Measurements from ENCODE around the gene STXBP5. TPM values are rescaled to one million over a fixed set of nuclear protein-coding genes. Genes with fewer than 3 reads are reported as not detected.

The STXBP5 gene
- total and polyA plus RNA-seq, 2 of the 4 experiments (the other 2 are of a cell fraction): 13.2 to 46.4 TPM

DNA sequence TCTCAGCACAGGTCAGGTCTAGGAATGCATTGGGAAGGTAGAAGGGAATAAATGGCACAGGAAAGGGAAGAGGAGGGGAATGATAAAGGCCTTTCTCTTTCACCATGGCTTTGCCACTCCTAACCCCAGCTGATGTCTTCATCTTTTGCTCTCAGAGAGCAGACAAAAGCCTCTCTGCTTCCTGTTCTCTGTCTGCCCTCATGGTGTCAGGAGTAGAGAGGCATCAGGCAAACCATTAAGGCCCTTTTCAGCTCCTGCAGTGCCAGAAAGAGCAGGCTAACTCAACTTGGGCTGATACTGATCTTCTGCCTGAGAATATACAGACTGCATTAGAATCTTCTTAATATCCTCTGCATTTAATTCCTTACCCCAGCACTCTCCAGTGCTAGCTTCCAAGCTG lies 48.0 kb upstream of the STXBP5 start:
- no peak overlapping the region for H3K27ac ChIP-seq (ENCODE audit: insufficient read depth, low read length)
- ChIA-PET CTCF (no interaction called here), POLR2A (ENCODE audit: unreplicated experiment) (no interaction called here)
- H2AK9ac ChIP-seq (replicated peaks; ENCODE audit: low read depth, low read length, poor library complexity): no peak overlapping the region
- H3K27me3 ChIP-seq (ENCODE audit: control insufficient read depth, insufficient read depth, low read length): no peaks in the 10 kb centered on the region
- no peaks in the 10 kb centered on the region for H4K20me1 ChIP-seq (ENCODE audit: insufficient read depth, low read length)
- H2BK15ac ChIP-seq (ENCODE audit: low read depth, low read length): peak overlapping the region; percentile 19; the same call in 1 of the 3 replicates
- H3K4me1 ChIP-seq (ENCODE audit: control insufficient read depth, insufficient read depth, low read length): peaks cover 3% of the 10 kb centered on the region
- dilution Hi-C loops (cut with HindIII; ENCODE audit: low sequenced_read_pairs, unreplicated experiment) (no loop called here), intact Hi-C loops (cut with micrococcal nuclease) (no loop called here), in situ Hi-C loops (cut with MboI; ENCODE audit: low sequenced_read_pairs) (no loop called here)
- no peak overlapping the region for H4K8ac ChIP-seq (ENCODE audit: low read depth in 2 of 2, low read length in 2 of 2)
- no peak overlapping the region for H2BK5ac ChIP-seq (ENCODE audit: low read depth, low read length, poor library complexity, severe bottlenecking)
- no TSS peak for BruUV-seq (replicated peaks)
- H3K9me1 ChIP-seq (ENCODE audit: insufficient read depth, low read length): 0 out of 2 replicates have a peak, but pooled peaks cover 7% of the 10 kb centered on the region
- H3K9ac ChIP-seq (ENCODE audit: low read depth, low read length): no peak overlapping the region
- DNase-seq: no peak
- H4K91ac ChIP-seq (ENCODE audit: insufficient read depth, low read depth, low read length): peak overlapping the region; percentile 12; the same call in 1 of the 2 replicates
- H3K14ac ChIP-seq (replicated peaks; ENCODE audit: low read depth, low read length): no peak overlapping the region
- peak overlapping the region; percentile 63; the same call in 1 of the 2 replicates for H3K4ac ChIP-seq (ENCODE audit: low read depth, low read length)
- no peaks in the 10 kb centered on the region for H3K36me3 ChIP-seq (ENCODE audit: control insufficient read depth, insufficient read depth, low read length)
- no peak overlapping the region for H3K56ac ChIP-seq (ENCODE audit: extremely low read depth, insufficient read depth, low read length)
- no peak overlapping the region for H2BK20ac ChIP-seq (ENCODE audit: low read depth, low read length)
- H3K23ac ChIP-seq (ENCODE audit: low read depth, low read length): no peak overlapping the region
- no peak overlapping the region for H2AFZ ChIP-seq (replicated peaks; ENCODE audit: low read length, poor library complexity)
- no peak overlapping the region for H3K4me3 ChIP-seq (ENCODE audit: insufficient read depth, low read depth, low read length)
- TF ChIP-seq, protein P1, sequence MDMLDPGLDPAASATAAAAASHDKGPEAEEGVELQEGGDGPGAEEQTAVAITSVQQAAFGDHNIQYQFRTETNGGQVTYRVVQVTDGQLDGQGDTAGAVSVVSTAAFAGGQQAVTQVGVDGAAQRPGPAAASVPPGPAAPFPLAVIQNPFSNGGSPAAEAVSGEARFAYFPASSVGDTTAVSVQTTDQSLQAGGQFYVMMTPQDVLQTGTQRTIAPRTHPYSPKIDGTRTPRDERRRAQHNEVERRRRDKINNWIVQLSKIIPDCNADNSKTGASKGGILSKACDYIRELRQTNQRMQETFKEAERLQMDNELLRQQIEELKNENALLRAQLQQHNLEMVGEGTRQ (IDR thresholded peaks at IDR 0.05; ENCODE audit: low read depth, low read length): no peak
- TF ChIP-seq RFX5 (IDR thresholded peaks at IDR 0.05; ENCODE audit: low read depth, low read length) (no peak), MAFK (IDR thresholded peaks at IDR 0.05; ENCODE audit: low read depth, low read length) (no peak), CHD1 (IDR thresholded peaks at IDR 0.05; ENCODE audit: low read depth, low read length) (no peak), RAD21 (IDR thresholded peaks at IDR 0.05; ENCODE audit: low read length) (no peak), MXI1 (IDR thresholded peaks at IDR 0.05; ENCODE audit: borderline replicate concordance, low read depth, low read length) (no peak), RCOR1 (IDR thresholded peaks at IDR 0.05; ENCODE audit: insufficient replicate concordance, low read length) (no peak), POLR2A (IDR thresholded peaks at IDR 0.05; ENCODE audit: low read depth, low read length) (no peak), SMC3 (IDR thresholded peaks at IDR 0.05; ENCODE audit: low read depth, low read length) (no peak), NFE2L2 (IDR thresholded peaks at IDR 0.05; ENCODE audit: low read depth, low read length) (no peak), CEBPB (IDR thresholded peaks at IDR 0.05; ENCODE audit: low read depth, low read length) (no peak), FOS (IDR thresholded peaks at IDR 0.05; ENCODE audit: low read depth, low read length) (no peak), MAZ (IDR thresholded peaks at IDR 0.05; ENCODE audit: borderline replicate concordance, low read depth, low read length) (no peak)
- TF ChIP-seq, protein P2, sequence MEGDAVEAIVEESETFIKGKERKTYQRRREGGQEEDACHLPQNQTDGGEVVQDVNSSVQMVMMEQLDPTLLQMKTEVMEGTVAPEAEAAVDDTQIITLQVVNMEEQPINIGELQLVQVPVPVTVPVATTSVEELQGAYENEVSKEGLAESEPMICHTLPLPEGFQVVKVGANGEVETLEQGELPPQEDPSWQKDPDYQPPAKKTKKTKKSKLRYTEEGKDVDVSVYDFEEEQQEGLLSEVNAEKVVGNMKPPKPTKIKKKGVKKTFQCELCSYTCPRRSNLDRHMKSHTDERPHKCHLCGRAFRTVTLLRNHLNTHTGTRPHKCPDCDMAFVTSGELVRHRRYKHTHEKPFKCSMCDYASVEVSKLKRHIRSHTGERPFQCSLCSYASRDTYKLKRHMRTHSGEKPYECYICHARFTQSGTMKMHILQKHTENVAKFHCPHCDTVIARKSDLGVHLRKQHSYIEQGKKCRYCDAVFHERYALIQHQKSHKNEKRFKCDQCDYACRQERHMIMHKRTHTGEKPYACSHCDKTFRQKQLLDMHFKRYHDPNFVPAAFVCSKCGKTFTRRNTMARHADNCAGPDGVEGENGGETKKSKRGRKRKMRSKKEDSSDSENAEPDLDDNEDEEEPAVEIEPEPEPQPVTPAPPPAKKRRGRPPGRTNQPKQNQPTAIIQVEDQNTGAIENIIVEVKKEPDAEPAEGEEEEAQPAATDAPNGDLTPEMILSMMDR (conservative IDR thresholded peaks at IDR 0.05; ENCODE audit: low read depth, low read length): no peak
- TF ChIP-seq, protein P3, sequence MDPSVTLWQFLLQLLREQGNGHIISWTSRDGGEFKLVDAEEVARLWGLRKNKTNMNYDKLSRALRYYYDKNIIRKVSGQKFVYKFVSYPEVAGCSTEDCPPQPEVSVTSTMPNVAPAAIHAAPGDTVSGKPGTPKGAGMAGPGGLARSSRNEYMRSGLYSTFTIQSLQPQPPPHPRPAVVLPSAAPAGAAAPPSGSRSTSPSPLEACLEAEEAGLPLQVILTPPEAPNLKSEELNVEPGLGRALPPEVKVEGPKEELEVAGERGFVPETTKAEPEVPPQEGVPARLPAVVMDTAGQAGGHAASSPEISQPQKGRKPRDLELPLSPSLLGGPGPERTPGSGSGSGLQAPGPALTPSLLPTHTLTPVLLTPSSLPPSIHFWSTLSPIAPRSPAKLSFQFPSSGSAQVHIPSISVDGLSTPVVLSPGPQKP (IDR thresholded peaks at IDR 0.05; ENCODE audit: borderline replicate concordance, low read depth, low read length): no peak
- no peak for ATAC-seq (ENCODE audit: low read depth)
- H3K18ac ChIP-seq (ENCODE audit: low read depth, low read length): peak overlapping the region; percentile 51; the same call in 1 of the 2 replicates
- H3K4me2 ChIP-seq (ENCODE audit: low read depth, low read length): no peak overlapping the region
- no peak overlapping the region for H4K5ac ChIP-seq (ENCODE audit: low read depth, low read length)
- no peaks in the 10 kb centered on the region for H3K9me3 ChIP-seq (ENCODE audit: control insufficient read depth, insufficient read depth, low read length)
- no peak overlapping the region for H2AK5ac ChIP-seq (ENCODE audit: low read depth, low read length)
- H3K79me1 ChIP-seq (ENCODE audit: low read depth in 1 of 2, low read length in 2 of 2): peaks cover 0 to 2% of the 10 kb centered on the region in 2 experiments; a peak in 1 of 4 replicates
- no peak overlapping the region for H2BK120ac ChIP-seq (ENCODE audit: low read depth, low read length)

Measured in IMR-90 (cell line).